UCSD-AML1 (cell line): ENCODE results near the gene KLHL1.

Source experiments
- DNase-seq: peaks from one replicate; lab custom pipeline; 2025; ENCODE audit not compliant: unreplicated experiment; lab: John Stamatoyannopoulos, UW

Gene KLHL1

GRCh38 chr13:69882451-69882850 is 225.8 kb downstream of the KLHL1 start:
- no peak for DNase-seq

GRCh38 chr13:69879936-69880335 is 228.3 kb downstream of the KLHL1 start:
- no peak for DNase-seq

- no peak for DNase-seq
These were observed 235.8 kb downstream of the KLHL1 start for GRCh38 chr13:69872321-69873047.

- no peak for DNase-seq
These were observed 241.7 kb downstream of the KLHL1 start for GRCh38 chr13:69866555-69866954.

- DNase-seq: no peak
These were observed 250.9 kb downstream of the KLHL1 start for GRCh38 chr13:69857183-69857821.

GRCh38 chr13:69856331-69856730 is 251.9 kb downstream of the KLHL1 start:
- no peak for DNase-seq

- no peak for DNase-seq
These were observed 279.7 kb downstream of the KLHL1 start for GRCh38 chr13:69828527-69828926.

GRCh38 chr13:69820180-69820579 is 288.1 kb downstream of the KLHL1 start:
- DNase-seq: no peak

- no peak for DNase-seq
These were observed 290.9 kb downstream of the KLHL1 start for GRCh38 chr13:69817333-69817869.

- DNase-seq: no peak
These were observed 299.1 kb downstream of the KLHL1 start for GRCh38 chr13:69809152-69809551.

GRCh38 chr13:69796256-69796655 is 312.0 kb downstream of the KLHL1 start:
- no peak for DNase-seq

- DNase-seq: no peak
These were observed 314.3 kb downstream of the KLHL1 start for GRCh38 chr13:69793783-69794453.

GRCh38 chr13:69776937-69777336 is 331.3 kb downstream of the KLHL1 start:
- no peak for DNase-seq

GRCh38 chr13:69769608-69770007 is 338.6 kb downstream of the KLHL1 start:
- peak; percentile 1 for DNase-seq

GRCh38 chr13:69761581-69761980 is 346.7 kb downstream of the KLHL1 start:
- no peak for DNase-seq

- no peak for DNase-seq
These were observed 353.2 kb downstream of the KLHL1 start for GRCh38 chr13:69755101-69755500.

GRCh38 chr13:69751259-69751658 is 357.0 kb downstream of the KLHL1 start:
- DNase-seq: no peak

GRCh38 chr13:69737129-69737935 is 370.9 kb downstream of the KLHL1 start:
- peak; percentile 2 for DNase-seq

GRCh38 chr13:69721631-69722030 is 386.6 kb downstream of the KLHL1 start:
- no peak for DNase-seq

- no peak for DNase-seq
These were observed 387.8 kb downstream of the KLHL1 start for GRCh38 chr13:69720278-69720983.
